Heart right ventricle (tissue), 16 donors: ENCODE data around the gene TSKU. TPM values are rescaled to one million over a fixed set of nuclear protein-coding genes. Genes with fewer than 3 reads are reported as not detected.

ENCODE experiments used
- ATAC-seq, 8 donors: fragments of 200-7000 bp; cut with Tn5 transposase; one replicate each; pipeline ENCODE4 v1.9.1; 2020; ENCODE audit warnings: mild to moderate bottlenecking in 8 of 8, moderate library complexity in 8 of 8, moderate number of reproducible peaks in 1 of 8
- DNase-seq, 2 donors: peaks; one replicate each; pipeline ENCODE4 v3.0.0-alpha.2; 2020
- H3K27ac ChIP-seq, 10 donors: fragments of 200-600 bp; sonication (generic) in 2 of 10; one replicate each; pipeline versions ENCODE4 v1.5.0 to v1.8.0; 2020 to 2022; ENCODE audit warnings: mild to moderate bottlenecking in 3 of 10
- H3K27me3 ChIP-seq, 7 donors: fragments of 200-600 bp; one replicate each; pipeline ENCODE4 v1.8.0; 2021 to 2022; ENCODE audit warnings: mild to moderate bottlenecking in 2 of 7
- H3K36me3 ChIP-seq, 9 donors: fragments of 200-600 bp; sonication (generic) in 1 of 9; one replicate each; pipeline versions ENCODE4 v1.5.0 to v1.8.0; 2020 to 2022; ENCODE audit warnings: mild to moderate bottlenecking in 2 of 9
- H3K4me1 ChIP-seq, 9 donors: fragments of 200-600 bp; sonication (generic) in 1 of 9; one replicate each; pipeline versions ENCODE4 v1.5.0 to v1.8.0; 2020 to 2022; ENCODE audit warnings: mild to moderate bottlenecking in 4 of 9
- H3K4me3 ChIP-seq, 10 donors: fragments of 200-600 bp; sonication (generic) in 2 of 10; one replicate each; pipeline versions ENCODE4 v1.5.0 to v1.8.0; 2020 to 2022; ENCODE audit warnings: mild to moderate bottlenecking in 7 of 10, moderate library complexity in 2 of 10
- H3K9me3 ChIP-seq, 11 donors: fragments of 200-600 bp in 10 of 11; sonication (generic) in 2 of 11; one replicate each; pipeline versions ENCODE4 v1.5.0 to v1.8.0; 2013 to 2022; ENCODE audit warnings: mild to moderate bottlenecking in 2 of 11, control low read depth in 1 of 11, moderate library complexity in 1 of 11
- CTCF ChIP-seq, 9 donors: fragments of 200-600 bp; sonication (generic) in 2 of 9; IDR thresholded peaks; one replicate each; pipeline versions ENCODE4 v1.5.0 to v1.8.0; 2021 to 2022; ENCODE audit warnings: antibody characterized with exemption in 9 of 9, mild to moderate bottlenecking in 5 of 9, moderate library complexity in 1 of 9
- WGBS, 2 donors: extraction: QIAGEN DNeasy Blood & Tissue Kit; methylation state at CpG; one replicate each; pipeline ENCODE4 v1.1.7; 2013; ENCODE audit warnings: inconsistent platforms in 1 of 2; 5-methylcytosine and 5-hydroxymethylcytosine counted together
- intact Hi-C, 10 donors: fragments of 100-400 bp; cut with DNase I; formaldehyde crosslinking; loops; one replicate each; pipeline versions ENCODE4 v1.11.1 to v1.14.2; 2022
- polyA plus RNA-seq, 2 donors: library from polyadenylated mRNA; stranded (reverse); fragments of 200-250 nt; gene quantifications; one replicate each; pipeline ENCODE4 v1.2.3, GENCODE V29; 2013
- total RNA-seq, 10 donors: library from RNA; stranded (reverse); fragmentation: NEBNext Ultra II Directional in 3 of 10; extraction: Animal tissue kit (Norgen Biotek cat#: 25700) in 3 of 10; gene quantifications; one replicate each; pipeline versions ENCODE4 v1.2.1 to v1.2.4, GENCODE V29; 2021 to 2023
- donor health status: Arrhythmogenic right ventricular cardiomyopathy.
- donor health status: ischemic (EF 13 %, LVEDD 7.1; RV severe dilation, severe dysfunction).
- donor health status: healthy with polysubstance abuse.
- donor health status: DM: no; HTN: yes; CAD: no.
- donor health status: DM: no; HTN: no; CAD: no.
- donor health status: ischemic (EF 25% LVEDD 6.9; RV normal size, moderate dysfunction).
- donor health status: ischemic (EF 25% LVEDD 5.7; RV mildly dilated, moderate dysfunction).
- donor health status: healthy.
- donor health status: DM: yes; HTN: yes; CAD: no.
- donor health status: Ischemic cardiomyopathy.
- donor health status: ischemic (EF 35%, LVEDD 5.7; RV mildly dilated, moderate dysfunction).
- donor health status: nonischemic (EF 11% LVEDD 7.7; RV severe dilation, severe dysfunction).
- donor health status: DM: yes; HTN: yes; CAD: no.
- donor health status: PGD.
- donor health status: ischemic (EF 29% LVEDD 5.4; RV normal size, mild dysfunction).
- donor health status: nonischemic (EF 23%, LVEDD 6.1; RV moderate dilation, normal function).

The TSKU gene
- total and polyA plus RNA-seq, 12 donors, result 3.0 to 21.9 (median 6.8) TPM

DNA sequence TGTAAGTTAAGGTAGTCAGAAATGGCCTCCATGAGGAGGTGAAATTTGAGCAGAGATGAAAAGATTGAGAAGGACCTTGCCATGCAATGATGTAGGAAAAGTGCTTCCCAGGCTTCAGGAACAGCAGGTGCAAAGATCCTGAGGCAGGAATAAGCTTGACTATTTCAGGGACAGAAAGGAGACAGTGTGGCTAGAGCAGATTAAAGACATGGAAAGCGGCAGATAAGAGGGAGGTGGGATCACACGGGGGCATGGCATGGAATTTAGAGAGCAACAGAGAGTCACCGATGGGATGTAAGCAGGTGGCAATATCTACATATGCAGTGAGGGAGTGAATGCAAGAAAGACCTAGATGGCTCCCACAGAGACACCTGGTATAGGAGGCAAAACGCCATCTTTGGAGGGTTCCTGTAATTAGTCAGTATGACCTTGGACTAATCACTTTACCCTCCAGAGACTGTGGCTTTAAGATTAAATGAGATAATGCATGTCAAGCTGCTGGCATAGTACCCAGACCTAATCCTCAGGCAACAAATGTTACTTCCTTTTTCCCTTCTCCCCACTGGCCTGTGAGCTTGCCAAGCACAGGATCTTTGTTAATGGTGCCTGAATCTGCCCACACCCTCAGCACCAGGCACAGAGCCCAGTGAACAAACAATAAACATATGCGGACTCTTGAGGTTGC, 52.9 kb downstream of the TSKU start:
- intact Hi-C loops, result no loop called here
- Histone ChIP-seq H3K4me3 (no peak overlapping the region), H3K27ac (peak overlapping the region in 9 of 10 donors; percentile 28 to 74 (median 59)), H3K9me3 (no peaks in the 10 kb centered on the region), H3K27me3 (no peaks in the 10 kb centered on the region), H3K36me3 (no peaks in the 10 kb centered on the region), H3K4me1 (peaks cover 6 to 52% (median 30%) of the 10 kb centered on the region in 9 donors)
- peak; percentile 54 to 78 (median 72) for ATAC-seq
- 62 to 69% methylated on average over 5 of the region's 5 CpGs for WGBS, 2 donors
- TF ChIP-seq CTCF (IDR thresholded peaks at IDR 0.05), result no peak
- peak in 1 of 2 donors; percentile 44 for DNase-seq

DNA sequence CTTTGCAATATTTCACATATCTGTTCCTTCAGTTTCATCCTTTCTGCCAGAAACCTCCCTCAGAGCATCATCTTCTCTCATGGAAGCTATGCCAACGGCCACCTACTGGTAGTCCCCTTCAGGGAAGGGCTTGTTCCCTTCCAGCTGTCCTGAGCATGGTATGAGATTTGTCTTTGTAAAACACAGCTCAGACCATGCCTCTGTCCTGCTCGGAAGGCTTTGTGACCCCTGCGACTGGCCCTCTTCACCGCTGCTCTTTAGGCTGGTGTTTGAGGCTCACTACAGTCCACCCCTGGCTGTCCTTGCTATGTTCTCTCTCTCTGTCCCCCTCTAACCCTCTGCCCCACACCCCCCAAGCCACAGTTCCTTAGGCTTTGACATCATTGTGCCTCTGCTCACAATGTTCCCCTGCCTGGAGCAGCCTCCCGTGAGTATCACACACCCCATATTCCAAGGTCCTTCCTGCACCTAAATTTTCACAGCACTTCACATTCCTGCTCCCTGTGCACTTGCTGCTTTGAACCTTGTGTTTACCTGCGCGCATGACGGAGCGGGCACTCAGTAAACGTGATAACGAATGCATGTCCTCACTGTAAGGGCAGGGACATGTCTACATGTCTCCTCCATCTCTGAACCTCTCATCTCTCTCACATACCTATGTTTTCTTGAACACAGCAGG, 53.6 kb downstream of the TSKU start:
- DNase-seq (no peak), ATAC-seq (peak in 6 of 8 donors; percentile 16 to 60 (median 30))
- H3K4me1 ChIP-seq, result peaks cover 6 to 47% (median 30%) of the 10 kb centered on the region in 9 donors
- TF ChIP-seq CTCF (IDR thresholded peaks at IDR 0.05), result no peak
- 71 to 74% methylated on average over 11 of the region's 11 CpGs for WGBS, 2 donors
- H3K9me3 ChIP-seq, result no peaks in the 10 kb centered on the region
- H3K36me3 ChIP-seq, result no peaks in the 10 kb centered on the region
- intact Hi-C loops, result no loop called here
- no peaks in the 10 kb centered on the region for H3K27me3 ChIP-seq
- H3K4me3 ChIP-seq, result no peak overlapping the region
- peak overlapping the region; percentile 28 to 74 (median 58) for H3K27ac ChIP-seq

DNA sequence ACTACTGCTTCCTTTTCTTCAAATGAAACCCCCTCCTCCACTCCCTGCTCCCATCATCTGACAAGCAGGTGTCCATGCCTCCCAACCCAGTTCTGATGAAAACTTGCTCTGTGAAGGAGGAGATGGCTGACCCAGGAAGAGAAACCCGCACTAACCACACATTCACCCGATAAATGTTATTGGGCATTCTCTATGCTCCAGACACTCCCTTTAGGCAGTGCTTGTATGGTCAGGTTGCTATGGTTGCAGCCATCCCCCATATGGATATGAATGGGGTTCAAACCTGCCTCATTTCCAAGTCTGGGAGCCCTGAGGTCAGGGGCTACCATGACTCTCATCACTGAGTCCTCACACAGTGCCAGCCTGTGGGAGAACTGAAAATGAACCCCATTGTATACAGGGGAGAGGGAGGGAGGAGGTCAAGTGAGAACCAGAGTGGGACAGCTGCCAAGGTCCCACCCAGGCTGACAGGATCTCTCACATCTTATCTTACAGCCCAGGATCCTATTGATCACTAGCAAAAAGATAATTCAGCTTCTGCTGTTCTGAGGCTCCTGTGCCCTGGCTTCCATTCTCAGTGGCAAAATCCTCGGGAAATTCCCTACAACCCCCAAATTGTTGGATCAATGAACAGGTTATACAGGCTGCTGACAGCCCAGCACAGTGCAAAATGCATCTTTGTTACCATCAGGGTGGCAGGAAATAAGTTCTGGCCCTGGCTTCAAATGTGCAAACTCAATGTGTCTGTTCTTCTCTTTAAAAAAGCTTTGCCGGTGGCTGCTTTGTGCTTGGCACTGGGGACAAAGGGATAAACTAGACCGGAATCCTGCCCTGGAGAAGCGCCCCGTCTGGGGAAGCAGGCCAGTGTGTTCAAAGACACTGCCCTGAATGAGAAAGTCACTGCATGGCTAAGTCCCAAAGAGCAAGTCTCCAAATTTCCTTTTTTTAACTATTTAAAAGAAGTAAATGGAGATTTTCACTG, 54.8 kb downstream of the TSKU start:
- DNase-seq (no peak), ATAC-seq (peak in 6 of 8 donors; percentile 5 to 38 (median 19))
- 51 to 64% methylated on average over 7 of the region's 7 CpGs for WGBS, 2 donors
- Histone ChIP-seq H3K4me1 (peaks cover 6 to 46% (median 30%) of the 10 kb centered on the region in 9 donors), H3K9me3 (no peaks in the 10 kb centered on the region), H3K4me3 (no peak overlapping the region), H3K27ac (peak overlapping the region in 4 of 10 donors; percentile 26 to 74 (median 54)), H3K36me3 (no peaks in the 10 kb centered on the region), H3K27me3 (no peaks in the 10 kb centered on the region)
- TF ChIP-seq CTCF (IDR thresholded peaks at IDR 0.05), result no peak
- intact Hi-C loops, result loop anchor here in 1 of 10 donors (2.0 kb wide), 1 partner anchor 31 kb away; no protein-coding TSS in a partner anchor

DNA sequence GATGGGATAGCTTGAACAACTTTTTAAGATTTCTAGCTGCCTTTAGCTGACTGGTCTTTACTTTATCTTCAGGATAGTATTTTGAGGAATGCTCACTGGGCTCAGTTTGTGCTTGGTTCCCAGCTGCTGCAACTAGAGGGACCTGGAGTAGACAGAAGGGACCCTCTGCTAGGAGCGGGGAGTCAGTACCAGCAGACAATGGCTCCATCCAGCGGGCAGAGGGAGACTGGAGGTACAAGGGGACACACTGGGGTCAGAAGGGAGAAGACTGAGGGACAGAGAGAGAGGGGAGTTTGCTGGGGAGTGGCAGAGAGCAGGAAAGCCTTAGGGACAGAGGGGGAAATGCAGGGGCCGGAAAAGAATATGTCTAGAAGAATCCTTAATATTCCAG, 55.5 kb downstream of the TSKU start:
- ATAC-seq, result peak in 6 of 8 donors; percentile 25 to 86 (median 67)
- H3K4me3 ChIP-seq, result no peak overlapping the region
- peak; percentile 24 to 44 for DNase-seq
- intact Hi-C loops, result loop anchor here in 1 of 10 donors (2.0 kb wide), 1 partner anchor 32 kb away; no protein-coding TSS in a partner anchor
- 53 to 55% methylated on average over 3 of the region's 3 CpGs for WGBS, 2 donors
- peak; percentile 9 to 64 (median 32) for TF ChIP-seq CTCF (IDR thresholded peaks at IDR 0.05)
- peaks cover 6 to 46% (median 30%) of the 10 kb centered on the region in 9 donors for H3K4me1 ChIP-seq
- no peaks in the 10 kb centered on the region for H3K36me3 ChIP-seq
- no peaks in the 10 kb centered on the region for H3K9me3 ChIP-seq
- H3K27me3 ChIP-seq, result no peaks in the 10 kb centered on the region
- H3K27ac ChIP-seq, result peak overlapping the region in 4 of 10 donors; percentile 26 to 74 (median 54)
